Esophagus muscularis mucosa (tissue), 4 donors: ENCODE data around the gene OVCA2. TPM values are rescaled to one million over a fixed set of nuclear protein-coding genes. Genes with fewer than 3 reads are reported as not detected.
A peak's percentile ranks its signal among the peaks of the same experiment; 100 is the strongest.

ENCODE experiments used
- DNase-seq: peaks from one replicate; pipeline ENCODE4 v3.0.0-alpha.2; 2017; ENCODE audit errors: extremely low spot score
- H3K27ac ChIP-seq, 4 donors: fragments of 200-600 bp; sonication (generic); replicated peaks in 1 of 4; 1 replicate in 3 of 4; 2 replicates in 1 of 4; pipeline ENCODE4 v1.5.1; 2016 to 2019; ENCODE audit warnings: mild to moderate bottlenecking in 1 of 4
- H3K27me3 ChIP-seq, 4 donors: fragments of 200-600 bp; sonication (generic); one replicate each; pipeline versions ENCODE4 v1.5.1 to v1.6.0; 2016 to 2019
- H3K36me3 ChIP-seq, 4 donors: fragments of 200-600 bp; sonication (generic); one replicate each; pipeline ENCODE4 v1.5.1; 2016 to 2019
- H3K4me1 ChIP-seq, 4 donors: fragments of 200-600 bp; sonication (generic); one replicate each; pipeline ENCODE4 v1.5.1; 2016 to 2019
- H3K4me3 ChIP-seq, 4 donors: fragments of 200-600 bp; sonication (generic); 1 replicate in 2 of 4; 2 replicates in 2 of 4; pipeline ENCODE4 v1.5.1; 2016 to 2019; ENCODE audit warnings: mild to moderate bottlenecking in 4 of 4, moderate library complexity in 1 of 4
- H3K9me3 ChIP-seq, 4 donors: fragments of 200-600 bp; sonication (generic); 1 replicate in 3 of 4; 2 replicates in 1 of 4; pipeline ENCODE4 v1.5.1; 2016 to 2019
- CTCF ChIP-seq, 3 experiments: fragments of 200-600 bp in 2 of 3; fragments of 450-650 bp in 1 of 3; sonication (generic) in 2 of 3; IDR thresholded peaks; one replicate each; pipeline ENCODE4 v1.5.1; 2017 to 2019; ENCODE audit warnings: antibody characterized with exemption in 3 of 3, mild to moderate bottlenecking in 2 of 3, moderate library complexity in 1 of 3
- EP300 ChIP-seq: sonication (generic); formaldehyde crosslinking; IDR thresholded peaks from one replicate; pipeline ENCODE4 v1.6.1; 2017; ENCODE audit warnings: antibody characterized with exemption
- POLR2A ChIP-seq: fragments of 450-650 bp; IDR thresholded peaks from one replicate; pipeline ENCODE4 v1.6.1; 2017; ENCODE audit warnings: antibody characterized with exemption, moderate library complexity, mild to moderate bottlenecking, low read depth
- POLR2AphosphoS5 ChIP-seq, 2 donors: sonication (generic); formaldehyde crosslinking; IDR thresholded peaks; one replicate each; pipeline ENCODE4 v1.6.1; 2017; ENCODE audit warnings: antibody characterized with exemption in 2 of 2
- WGBS: methylation state at CpG from one replicate; pipeline ENCODE4 v1.1.5; 2018; 5-methylcytosine and 5-hydroxymethylcytosine counted together
- intact Hi-C: fragments of 100-400 bp; cut with DNase I; formaldehyde crosslinking; loops from one replicate; pipeline ENCODE4 v1.15.1; 2023
- total RNA-seq, 4 donors: library from RNA; depleted of rRNA; stranded (reverse); fragments of >200 nt; gene quantifications; one replicate each; pipeline versions ENCODE4 v1.1.0 to v1.2.1, GENCODE V29; 2016

Gene OVCA2
- total RNA-seq, 4 donors from 2014 or later = 34.9 to 38.9 (median 38.0) TPM

DNA sequence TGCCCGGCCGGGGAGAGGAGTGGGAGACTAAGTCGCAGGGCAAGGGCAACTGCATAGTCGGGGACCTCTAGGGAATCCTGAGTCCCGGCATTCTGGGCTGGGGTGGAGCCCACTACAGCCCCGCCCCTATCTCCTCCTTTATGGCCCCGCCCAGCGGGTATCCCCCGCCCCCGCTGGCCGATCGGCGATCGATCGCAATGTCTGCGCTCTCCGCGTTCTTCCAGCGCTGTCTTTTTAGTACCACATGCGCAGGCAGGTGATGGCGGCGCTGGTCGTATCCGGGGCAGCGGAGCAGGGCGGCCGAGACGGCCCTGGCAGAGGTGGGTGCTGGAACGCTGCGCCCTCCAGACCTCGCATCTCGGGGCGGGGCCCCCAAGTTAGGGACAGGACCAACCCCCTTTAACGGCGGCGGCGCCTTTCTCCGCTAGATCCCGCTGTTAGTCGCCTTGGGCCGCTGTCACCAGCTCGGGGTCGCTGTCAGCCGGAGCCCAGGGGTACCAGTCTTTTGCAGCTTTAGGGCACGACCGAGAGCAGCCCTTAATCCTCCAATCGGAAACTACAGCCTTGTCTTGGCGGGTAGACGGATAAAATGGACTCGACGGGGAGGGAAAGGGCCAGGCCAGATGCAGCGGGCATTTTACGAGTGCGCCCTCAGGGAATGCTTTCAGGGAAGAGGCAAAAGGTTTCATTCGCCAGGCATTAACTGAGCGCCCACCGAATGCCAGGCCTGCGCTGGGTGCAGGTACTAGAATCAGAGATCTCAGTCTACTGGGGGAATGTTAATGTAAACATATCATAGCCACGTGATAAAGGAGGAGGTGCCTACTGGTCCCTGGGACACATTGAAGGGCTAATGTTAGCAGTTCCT is 11.7 kb upstream of the OVCA2 start, which contains the start of gene DPH1:
Gene DPH1, plus strand, starts transcription at position 243 of the 868 bp plus-strand sequence. Its CDS starts 17 bp downstream, at position 260.
- peaks cover 25 to 53% (median 46%) of the 10 kb centered on the region in 4 donors for H3K4me1 ChIP-seq
- no peaks in the 10 kb centered on the region for H3K9me3 ChIP-seq
- TF ChIP-seq POLR2AphosphoS5 (IDR thresholded peaks at IDR 0.05) (peak; percentile 79 to 97), POLR2A (no peak), EP300 (no peak), CTCF (IDR thresholded peaks at IDR 0.05) (peak in 1 of 3 experiments; percentile 36)
- peak; percentile 95 for DNase-seq
- peak within 1 kb of the TSS; percentile 74 to 85 (median 82) for H3K27ac ChIP-seq
- H3K36me3 ChIP-seq = peaks cover 5 to 18% (median 16%) of the 10 kb centered on the region in 4 donors
- WGBS = 1% methylated on average over 14 of the region's 59 CpGs
- H3K27me3 ChIP-seq = peaks cover under 1 to 42% (median 4%) of the 10 kb centered on the region in 4 donors
- H3K4me3 ChIP-seq = peak within 1 kb of the TSS; percentile 91 to 99 (median 96)
- intact Hi-C loops = loop anchor here (10.0 kb wide), 1 partner anchor 645 kb away; no protein-coding TSS in a partner anchor

DNA sequence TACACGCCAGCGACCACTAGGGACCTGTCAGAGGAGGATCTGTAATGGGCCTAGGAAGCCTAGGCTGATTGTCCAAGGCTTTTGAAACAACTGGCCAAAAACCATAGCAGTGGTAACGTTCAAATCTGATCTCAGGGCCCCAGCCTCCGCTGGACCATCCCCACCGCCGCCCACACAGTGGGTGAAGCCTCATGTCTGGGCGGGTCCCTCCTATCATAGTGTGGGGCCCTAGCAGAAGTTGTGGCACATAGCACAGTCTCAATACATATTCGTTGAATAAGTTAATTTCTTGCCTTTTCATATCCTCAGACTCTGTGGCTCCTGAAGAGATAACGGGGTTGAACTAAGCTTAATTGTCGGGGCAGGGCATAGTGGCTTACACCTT is 11.1 kb upstream of the OVCA2 start:
- H3K4me3 ChIP-seq = peak overlapping the region; percentile 91 to 99 (median 96)
- intact Hi-C loops = loop anchor here (10.0 kb wide), 1 partner anchor 646 kb away; no protein-coding TSS in a partner anchor
- peak overlapping the region in 3 of 4 donors; percentile 74 to 85 (median 84) for H3K27ac ChIP-seq
- peaks cover 0 to 35% (median under 1%) of the 10 kb centered on the region in 4 donors for H3K27me3 ChIP-seq
- 28% methylated on average over 8 of the region's 10 CpGs for WGBS
- peaks cover 10 to 25% (median 19%) of the 10 kb centered on the region in 4 donors for H3K36me3 ChIP-seq
- TF ChIP-seq CTCF (IDR thresholded peaks at IDR 0.05) (peak in 1 of 3 experiments; percentile 29), POLR2A (no peak), POLR2AphosphoS5 (IDR thresholded peaks at IDR 0.05) (peak in 1 of 2 donors; percentile 23)
- H3K9me3 ChIP-seq = no peaks in the 10 kb centered on the region
- peaks cover 19 to 47% (median 39%) of the 10 kb centered on the region in 4 donors for H3K4me1 ChIP-seq
- no peak for DNase-seq

- H3K4me3 ChIP-seq = no peak overlapping the region
- no peak for DNase-seq
- no peaks in the 10 kb centered on the region for H3K9me3 ChIP-seq
- no peak overlapping the region for H3K27ac ChIP-seq
- intact Hi-C loops = loop anchor here (10.0 kb wide), 1 partner anchor 648 kb away; no protein-coding TSS in a partner anchor
- peaks cover 21 to 49% (median 41%) of the 10 kb centered on the region in 4 donors for H3K36me3 ChIP-seq
- no peak for TF ChIP-seq POLR2AphosphoS5 (IDR thresholded peaks at IDR 0.05)
- no peak for TF ChIP-seq CTCF (IDR thresholded peaks at IDR 0.05)
- TF ChIP-seq EP300 = no peak
- TF ChIP-seq POLR2A = no peak
- peaks cover 0 to 13% (median 0%) of the 10 kb centered on the region in 4 donors for H3K27me3 ChIP-seq
- peaks cover 19 to 40% (median 33%) of the 10 kb centered on the region in 4 donors for H3K4me1 ChIP-seq
- 94% methylated on average over 3 of the region's 7 CpGs for WGBS
Measured at GRCh38 chr17:2033153-2033552, 8.7 kb upstream of the OVCA2 start.

GRCh38 chr17:2034157-2034556 is 7.7 kb upstream of the OVCA2 start:
- no peak for TF ChIP-seq EP300
- no peak for TF ChIP-seq POLR2AphosphoS5 (IDR thresholded peaks at IDR 0.05)
- TF ChIP-seq CTCF (IDR thresholded peaks at IDR 0.05) = no peak
- no peak for TF ChIP-seq POLR2A
- H3K36me3 ChIP-seq = peaks cover 21 to 58% (median 44%) of the 10 kb centered on the region in 4 donors

More at GRCh38 chr17:2034157-2034556, 7.7 kb upstream of the OVCA2 start:
- no peak overlapping the region for H3K4me3 ChIP-seq
- no peak overlapping the region for H3K27ac ChIP-seq
- H3K27me3 ChIP-seq = peaks cover 0 to 4% (median 0%) of the 10 kb centered on the region in 4 donors
- H3K4me1 ChIP-seq = peaks cover 19 to 40% (median 33%) of the 10 kb centered on the region in 4 donors
- intact Hi-C loops = loop anchor here (10.0 kb wide), 1 partner anchor 649 kb away; no protein-coding TSS in a partner anchor
- no peaks in the 10 kb centered on the region for H3K9me3 ChIP-seq
- DNase-seq = no peak
- 79% methylated on average over 7 of the region's 7 CpGs for WGBS
